GM12878 (cell line): ENCODE data around the gene TNFRSF1A. TPM values are rescaled to one million over a fixed set of nuclear protein-coding genes. Genes with fewer than 3 reads are reported as not detected.
A peak's percentile ranks its signal among the peaks of the same experiment; 100 is the strongest.

Experiments
- ATAC-seq: fragments of 200-7000 bp; cut with Tn5 transposase; 3 replicates; pipeline ENCODE4 v1.9.1; 2020; ENCODE audit warnings: mild to moderate bottlenecking, moderate library complexity
- BruUV-seq: library from RNA; stranded (reverse); fragments of 400-500 nt; replicated peaks from 2 replicates; lab custom pipeline; 2021; lab: Mats Ljungman, UMichigan
- CTCF ChIA-PET: fragments of 300-600 bp; sonication (Branson Sonifier 250); formaldehyde crosslinking; extraction: SDS; loops from one replicate; lab custom pipeline; 2021; ENCODE audit warnings: inconsistent platforms; lab: Yijun Ruan, JAX
- POLR2A ChIA-PET: fragments of 350-600 bp; formaldehyde crosslinking; extraction: SDS; loops from one replicate; lab custom pipeline; 2021; ENCODE audit warnings: inconsistent platforms; lab: Charles Lee
- RAD21 ChIA-PET: fragments of 300-600 bp; sonication (Branson Sonifier 250); formaldehyde crosslinking; loops from one replicate; lab custom pipeline; 2023; ENCODE audit warnings: antibody characterized with exemption; ENCODE audit not compliant: unreplicated experiment; lab: Charles Lee
- SMC1A ChIA-PET: fragments of 300-600 bp; sonication (Branson Sonifier 250); formaldehyde crosslinking; loops from one replicate; lab custom pipeline; 2023; ENCODE audit not compliant: unreplicated experiment, uncharacterized antibody; lab: Charles Lee
- DNase-seq: peaks from one replicate; pipeline ENCODE4 v3.0.0-alpha.2; 2011; ENCODE audit warnings: low read depth, low spot score
- FAIRE-seq: peaks from 3 replicates; lab custom pipeline; 2011; peaks lifted over from hg19 to GRCh38; lab: Jason Lieb, UNC
- H2AFZ ChIP-seq: 2 replicates; pipeline ENCODE4 v1.6.0; 2011; ENCODE audit warnings: low read depth, low read length, control low read depth; ENCODE audit not compliant: control insufficient read depth
- H3K27ac ChIP-seq: 2 replicates; pipeline ENCODE4 v1.5.1; 2011; ENCODE audit warnings: control low read depth; ENCODE audit not compliant: control insufficient read depth, insufficient read depth
- H3K27me3 ChIP-seq, 2 experiments: replicated peaks in 1 of 2; 2 replicates each; pipeline versions ENCODE4 v1.6.0 to v1.6.1; 2011; ENCODE audit warnings: low read length in 1 of 2; ENCODE audit not compliant: control insufficient read depth in 2 of 2, insufficient read depth in 2 of 2
- H3K36me3 ChIP-seq, 2 experiments: 2 replicates each; pipeline ENCODE4 v1.5.1; 2011; ENCODE audit warnings: low read length in 1 of 2; ENCODE audit not compliant: control insufficient read depth in 2 of 2, insufficient read depth in 2 of 2
- H3K4me1 ChIP-seq: 2 replicates; pipeline ENCODE4 v1.6.1; 2011; ENCODE audit warnings: mild to moderate bottlenecking, low read length, moderate library complexity, mixed read lengths; ENCODE audit not compliant: control insufficient read depth, insufficient read depth
- H3K4me2 ChIP-seq: 2 replicates; pipeline ENCODE4 v1.6.0; 2011; ENCODE audit warnings: control low read depth; ENCODE audit not compliant: control insufficient read depth, insufficient read depth
- H3K4me3 ChIP-seq: fragments of 200-600 bp; sonication (generic); 2 replicates; pipeline ENCODE4 v1.5.1; 2016
- H3K79me2 ChIP-seq: 2 replicates; pipeline ENCODE4 v1.6.0; 2011; ENCODE audit warnings: low read length; ENCODE audit not compliant: control insufficient read depth, insufficient read depth
- H3K9ac ChIP-seq: 2 replicates; pipeline ENCODE4 v1.8.0; 2011; ENCODE audit warnings: low read length, control low read depth, mixed read lengths; ENCODE audit not compliant: control insufficient read depth, insufficient read depth
- H3K9me3 ChIP-seq: replicated peaks from 3 replicates; pipeline ENCODE4 v1.5.1; 2011; ENCODE audit warnings: mild to moderate bottlenecking, low read length; ENCODE audit not compliant: control insufficient read depth, insufficient read depth
- H4K20me1 ChIP-seq: 2 replicates; pipeline ENCODE4 v1.6.0; 2011; ENCODE audit not compliant: control insufficient read depth, insufficient read depth
- CBFB ChIP-seq: IDR thresholded peaks from 2 replicates; pipeline ENCODE4 v1.6.1; 2016; ENCODE audit warnings: antibody characterized with exemption, low read depth
- CEBPB ChIP-seq, 2 experiments: fragments of 150-350 bp in 1 of 2; IDR thresholded peaks; 2 replicates each; pipeline ENCODE4 v1.6.1; 2012 to 2014; ENCODE audit warnings: low read depth in 2 of 2, low read length in 2 of 2, borderline replicate concordance in 1 of 2, inconsistent platforms in 1 of 2
- FOXM1 ChIP-seq: IDR thresholded peaks from 2 replicates; pipeline ENCODE4 v1.6.1; 2012; ENCODE audit warnings: low read depth, mild to moderate bottlenecking, inconsistent platforms, low read length, moderate library complexity
- ZNF217 ChIP-seq: fragments of 450-650 bp; IDR thresholded peaks from 2 replicates; pipeline ENCODE4 v1.6.1; 2017; ENCODE audit warnings: antibody characterized with exemption, mild to moderate bottlenecking
- ZNF274 ChIP-seq: IDR thresholded peaks from one replicate; pipeline ENCODE4 v1.8.0; 2011; ENCODE audit not compliant: insufficient read length, insufficient read depth
- WGBS: methylation state at CpG from one replicate; pipeline ENCODE4 v1.1.6; 2016; ENCODE audit warnings: low lambda C conversion rate; ENCODE audit not compliant: insufficient replicate concordance, insufficient coverage; ENCODE audit errors: missing lambda C conversion rate; 5-methylcytosine and 5-hydroxymethylcytosine counted together
- in situ Hi-C: fragments of 300-500 bp; cut with MboI; formaldehyde crosslinking; loops from 9 replicates; pipeline ENCODE4 v1.14.3; 2018; ENCODE audit warnings: mixed read lengths
- intact Hi-C: fragments of 100-400 bp; cut with micrococcal nuclease; formaldehyde crosslinking; loops from one replicate; pipeline ENCODE4 v1.14.2; 2022; ENCODE audit not compliant: unreplicated experiment
- polyA plus RNA-seq, 11 experiments: library from polyadenylated mRNA; depleted of rRNA in 4 of 11; unstranded in 6 of 11; stranded (reverse) in 5 of 11; fragments of >200 nt; fragmentation: Nextera tagmentation in 4 of 11; fragmentation: Illumina TruSeq in 1 of 11; extraction: Ambion mirVana in 4 of 11; extraction: Trizol in 1 of 11; gene quantifications; 1 replicate in 1 of 11; 2 replicates in 10 of 11; pipeline versions ENCODE4 v1.2.1 to v1.2.3, GENCODE V29; 2011 to 2016; ENCODE audit warnings: inconsistent platforms in 2 of 11, missing spikeins in 2 of 11, low read depth in 1 of 11
- total RNA-seq, 4 experiments: library from RNA; depleted of rRNA in 3 of 4; stranded (reverse); fragments of >200 nt in 3 of 4; fragmentation: Illumina TruSeq in 1 of 4; extraction: Trizol in 1 of 4; gene quantifications; 2 replicates each; pipeline versions ENCODE4 v1.2.1 to v1.2.3, GENCODE V29; 2013 to 2021

The TNFRSF1A gene
- total and polyA plus RNA-seq, 10 of the 15 experiments (the other 5 are each of a cell fraction or from before 2014, with no cell fraction given) = 0.24 to 16.5 (median 13.0) TPM

GRCh38 chr12:6355491-6356373, 13.9 kb upstream of the TNFRSF1A start:
- peak; percentile 39 for ATAC-seq
- H3K27ac ChIP-seq = no peak overlapping the region
- H2AFZ ChIP-seq = no peak overlapping the region
- H3K4me2 ChIP-seq = no peak overlapping the region
- ChIA-PET RAD21 (interaction anchor here (0.7 to 1.6 kb wide), 6 partner anchors 10 to 70 kb away, joined by 3 to 9 read pairs (median 3); no protein-coding TSS in a partner anchor), SMC1A (interaction anchor here (0.9 to 1.2 kb wide), 3 partner anchors 10 to 70 kb away, joined by 3 to 4 read pairs (median 4); no protein-coding TSS in a partner anchor), CTCF (interaction anchor here (0.6 to 2.9 kb wide), 7 partner anchors 11 to 220 kb away, joined by 3 to 11 read pairs (median 5); no protein-coding TSS in a partner anchor), POLR2A (interaction anchor here (1.0 to 1.4 kb wide), 3 partner anchors 19 to 110 kb away, joined by 3 to 4 read pairs (median 3); no protein-coding TSS in a partner anchor)
- no TSS peak for BruUV-seq
- in situ Hi-C loops (no loop called here), intact Hi-C loops (no loop called here)
- no peaks in the 10 kb centered on the region; a peak in 1 of 4 replicates for H3K27me3 ChIP-seq
- no peak for DNase-seq
- no peaks in the 10 kb centered on the region for H3K9me3 ChIP-seq
- TF ChIP-seq CBFB (no peak), FOXM1 (no peak), CEBPB (IDR thresholded peaks at IDR 0.05; ENCODE audit: borderline replicate concordance in 1 of 2, low read depth in 2 of 2, low read length in 2 of 2) (no peak), ZNF274 (no peak), ZNF217 (no peak)
- no peak overlapping the region for H3K9ac ChIP-seq
- 46% methylated on average over 8 of the region's 8 CpGs for WGBS
- H3K4me1 ChIP-seq = no peaks in the 10 kb centered on the region
- no peaks in the 10 kb centered on the region for H3K36me3 ChIP-seq
- no peaks in the 10 kb centered on the region for H3K79me2 ChIP-seq
- H4K20me1 ChIP-seq = no peaks in the 10 kb centered on the region
- FAIRE-seq = no peak
- no peak overlapping the region for H3K4me3 ChIP-seq
